ENCODE results near the gene MVK. TPM values are rescaled to one million over a fixed set of nuclear protein-coding genes. Genes with fewer than 3 reads are reported as not detected.

MVK gene
- total RNA-seq, 1 donor from 2014 or later = 12.4 TPM

DNA sequence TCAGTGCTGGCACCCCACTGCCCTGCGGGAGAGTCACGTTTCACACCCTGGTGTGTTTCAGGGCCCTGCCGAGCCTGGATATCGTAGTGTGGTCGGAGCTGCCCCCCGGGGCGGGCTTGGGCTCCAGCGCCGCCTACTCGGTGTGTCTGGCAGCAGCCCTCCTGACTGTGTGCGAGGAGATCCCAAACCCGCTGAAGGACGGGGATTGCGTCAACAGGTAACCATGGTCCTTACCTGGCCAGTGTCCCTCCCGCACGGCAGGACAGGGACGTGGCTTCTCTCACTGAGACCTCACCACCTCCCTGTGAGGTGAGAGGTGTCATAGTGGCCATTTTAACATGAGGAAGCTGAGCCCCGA lies 7.7 kb downstream of the MVK start:
- TF ChIP-seq, protein P1, sequence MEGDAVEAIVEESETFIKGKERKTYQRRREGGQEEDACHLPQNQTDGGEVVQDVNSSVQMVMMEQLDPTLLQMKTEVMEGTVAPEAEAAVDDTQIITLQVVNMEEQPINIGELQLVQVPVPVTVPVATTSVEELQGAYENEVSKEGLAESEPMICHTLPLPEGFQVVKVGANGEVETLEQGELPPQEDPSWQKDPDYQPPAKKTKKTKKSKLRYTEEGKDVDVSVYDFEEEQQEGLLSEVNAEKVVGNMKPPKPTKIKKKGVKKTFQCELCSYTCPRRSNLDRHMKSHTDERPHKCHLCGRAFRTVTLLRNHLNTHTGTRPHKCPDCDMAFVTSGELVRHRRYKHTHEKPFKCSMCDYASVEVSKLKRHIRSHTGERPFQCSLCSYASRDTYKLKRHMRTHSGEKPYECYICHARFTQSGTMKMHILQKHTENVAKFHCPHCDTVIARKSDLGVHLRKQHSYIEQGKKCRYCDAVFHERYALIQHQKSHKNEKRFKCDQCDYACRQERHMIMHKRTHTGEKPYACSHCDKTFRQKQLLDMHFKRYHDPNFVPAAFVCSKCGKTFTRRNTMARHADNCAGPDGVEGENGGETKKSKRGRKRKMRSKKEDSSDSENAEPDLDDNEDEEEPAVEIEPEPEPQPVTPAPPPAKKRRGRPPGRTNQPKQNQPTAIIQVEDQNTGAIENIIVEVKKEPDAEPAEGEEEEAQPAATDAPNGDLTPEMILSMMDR (IDR thresholded peaks at IDR 0.05; ENCODE audit: insufficient read depth, low read depth, low read length) = no peak
- no peak for TF ChIP-seq EZH2 (IDR thresholded peaks at IDR 0.05; ENCODE audit: insufficient read depth, low read length)
- no peak overlapping the region for H3K27ac ChIP-seq (ENCODE audit: low read depth, low read length)
- no peak for FAIRE-seq

DNA sequence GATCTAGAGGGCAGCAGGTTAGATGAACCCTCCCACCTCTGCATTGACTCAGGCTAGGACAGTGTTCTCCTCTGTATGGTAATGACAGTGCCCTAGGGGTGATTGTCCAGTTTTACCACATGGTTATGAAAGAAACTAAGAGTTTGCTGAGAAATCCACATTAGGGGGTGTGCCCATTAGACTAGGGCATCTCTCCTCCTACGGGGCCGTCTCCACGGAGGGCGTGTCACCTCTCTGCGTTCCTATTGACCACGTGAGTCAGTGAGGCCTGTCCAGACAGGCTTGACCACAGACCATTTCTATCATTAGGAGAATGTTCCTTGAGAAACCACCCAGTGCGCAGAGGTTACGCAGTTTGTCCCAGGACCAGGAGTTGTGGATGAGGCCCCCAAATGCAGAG lies 8.3 kb downstream of the MVK start:
- Histone ChIP-seq H3K4me3 (ENCODE audit: insufficient read depth, low read depth, low read length) (no peak overlapping the region), H3K36me3 (ENCODE audit: insufficient read depth, low read length) (peaks cover 17% of the 10 kb centered on the region), H3K4me2 (ENCODE audit: low read length) (no peak overlapping the region), H3K9me3 (ENCODE audit: insufficient read depth, low read depth, low read length) (no peaks in the 10 kb centered on the region), H2AFZ (ENCODE audit: low read depth, low read length) (no peak overlapping the region), H3K9ac (ENCODE audit: low read length) (no peak overlapping the region), H3K4me1 (ENCODE audit: insufficient read depth, low read length) (no peaks in the 10 kb centered on the region), H3K79me2 (ENCODE audit: insufficient read depth, low read length) (no peaks in the 10 kb centered on the region), H4K20me1 (ENCODE audit: insufficient read depth, low read length) (peaks cover 11% of the 10 kb centered on the region), H3K27me3 (ENCODE audit: insufficient read depth, low read length) (no peaks in the 10 kb centered on the region), H3K27ac (ENCODE audit: low read depth, low read length) (no peak overlapping the region)
- Mint-ChIP-seq H3K27me3 (ENCODE audit: low read depth, unreplicated experiment) (no peaks in the 10 kb centered on the region), H3K27ac (ENCODE audit: unreplicated experiment) (no peak overlapping the region), H3K4me3 (ENCODE audit: unreplicated experiment) (no peak overlapping the region), H3K4me1 (ENCODE audit: low read depth, unreplicated experiment) (peaks cover 7% of the 10 kb centered on the region), H3K9me3 (ENCODE audit: unreplicated experiment) (no peaks in the 10 kb centered on the region), H3K36me3 (ENCODE audit: low read depth, unreplicated experiment) (peaks cover 17% of the 10 kb centered on the region)
- no peak for FAIRE-seq
- DNase-seq (ENCODE audit: low read depth) = peak; percentile 59
- TF ChIP-seq, protein P1 (IDR thresholded peaks at IDR 0.05; ENCODE audit: insufficient read depth, low read depth, low read length) = no peak
- no peak for TF ChIP-seq EZH2 (IDR thresholded peaks at IDR 0.05; ENCODE audit: insufficient read depth, low read length)

More for the DNA sequence above, 7.7 kb downstream of the MVK start:
- Mint-ChIP-seq H3K9me3 (ENCODE audit: unreplicated experiment) (no peaks in the 10 kb centered on the region), H3K27me3 (ENCODE audit: low read depth, unreplicated experiment) (no peaks in the 10 kb centered on the region), H3K4me3 (ENCODE audit: unreplicated experiment) (no peak overlapping the region), H3K27ac (ENCODE audit: unreplicated experiment) (no peak overlapping the region), H3K4me1 (ENCODE audit: low read depth, unreplicated experiment) (peaks cover 7% of the 10 kb centered on the region), H3K36me3 (ENCODE audit: low read depth, unreplicated experiment) (peaks cover 17% of the 10 kb centered on the region)
- no peaks in the 10 kb centered on the region for H3K4me1 ChIP-seq (ENCODE audit: insufficient read depth, low read length)
- H3K4me3 ChIP-seq (ENCODE audit: insufficient read depth, low read depth, low read length) = no peak overlapping the region
- H2AFZ ChIP-seq (ENCODE audit: low read depth, low read length) = no peak overlapping the region
- DNase-seq (ENCODE audit: low read depth) = no peak
- H3K36me3 ChIP-seq (ENCODE audit: insufficient read depth, low read length) = peaks cover 15% of the 10 kb centered on the region
- H3K4me2 ChIP-seq (ENCODE audit: low read length) = no peak overlapping the region
- H3K79me2 ChIP-seq (ENCODE audit: insufficient read depth, low read length) = no peaks in the 10 kb centered on the region
- no peaks in the 10 kb centered on the region for H3K9me3 ChIP-seq (ENCODE audit: insufficient read depth, low read depth, low read length)
- peaks cover 11% of the 10 kb centered on the region for H4K20me1 ChIP-seq (ENCODE audit: insufficient read depth, low read length)
- no peak overlapping the region for H3K9ac ChIP-seq (ENCODE audit: low read length)
- H3K27me3 ChIP-seq (ENCODE audit: insufficient read depth, low read length) = no peaks in the 10 kb centered on the region

DNA sequence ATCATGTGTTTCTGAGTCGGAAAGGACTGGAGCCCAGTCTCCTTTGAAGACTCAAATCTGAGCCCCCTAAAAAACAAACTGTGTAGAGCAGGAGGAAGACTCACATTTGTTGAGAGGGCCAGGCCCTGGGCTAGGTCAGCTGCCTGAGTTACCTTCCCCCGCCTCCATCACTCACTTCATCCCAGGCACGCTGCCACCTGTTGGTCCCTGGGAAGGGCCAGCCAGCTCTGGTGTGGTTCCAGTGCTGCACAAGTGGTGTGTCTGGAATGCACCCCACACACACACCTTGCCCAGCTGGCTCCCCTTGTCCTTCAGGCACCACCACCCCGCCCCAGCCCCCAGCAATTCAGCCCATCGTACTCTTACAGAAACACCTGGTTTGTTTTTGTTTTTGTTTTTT lies 9.0 kb downstream of the MVK start:
- no peak overlapping the region for H3K4me3 Mint-ChIP-seq (ENCODE audit: unreplicated experiment)
- no peak for DNase-seq (ENCODE audit: low read depth)
- Histone ChIP-seq H3K9me3 (ENCODE audit: insufficient read depth, low read depth, low read length) (no peaks in the 10 kb centered on the region), H3K4me1 (ENCODE audit: insufficient read depth, low read length) (no peaks in the 10 kb centered on the region), H3K27ac (ENCODE audit: low read depth, low read length) (no peak overlapping the region), H3K79me2 (ENCODE audit: insufficient read depth, low read length) (no peaks in the 10 kb centered on the region), H3K9ac (ENCODE audit: low read length) (no peak overlapping the region), H3K4me2 (ENCODE audit: low read length) (no peak overlapping the region), H2AFZ (ENCODE audit: low read depth, low read length) (no peak overlapping the region), H3K4me3 (ENCODE audit: insufficient read depth, low read depth, low read length) (no peak overlapping the region), H3K36me3 (ENCODE audit: insufficient read depth, low read length) (peaks cover 20% of the 10 kb centered on the region), H4K20me1 (ENCODE audit: insufficient read depth, low read length) (peaks cover 11% of the 10 kb centered on the region), H3K27me3 (ENCODE audit: insufficient read depth, low read length) (no peaks in the 10 kb centered on the region)
- H3K36me3 Mint-ChIP-seq (ENCODE audit: low read depth, unreplicated experiment) = peaks cover 16% of the 10 kb centered on the region
- H3K27ac Mint-ChIP-seq (ENCODE audit: unreplicated experiment) = no peak overlapping the region
- H3K9me3 Mint-ChIP-seq (ENCODE audit: unreplicated experiment) = no peaks in the 10 kb centered on the region
- no peak for FAIRE-seq
- TF ChIP-seq, protein P1 (IDR thresholded peaks at IDR 0.05; ENCODE audit: insufficient read depth, low read depth, low read length) = no peak
- TF ChIP-seq EZH2 (IDR thresholded peaks at IDR 0.05; ENCODE audit: insufficient read depth, low read length) = no peak
- H3K4me1 Mint-ChIP-seq (ENCODE audit: low read depth, unreplicated experiment) = peaks cover 9% of the 10 kb centered on the region
- no peaks in the 10 kb centered on the region for H3K27me3 Mint-ChIP-seq (ENCODE audit: low read depth, unreplicated experiment)

Data from astrocyte (in vitro differentiated cells and primary cell).